ENCODE data around the gene PSMD8.
"Not testable (repeated sequence)": the region's sequence is repeated elsewhere in the genome, so short reads cannot be mapped to it uniquely, and the experiment has no call there.

PSMD8 gene

GRCh38 chr19:38412961-38413360, 38.6 kb downstream of the PSMD8 start:
- DNase-seq = no peak

- no peak for DNase-seq
These were observed 39.0 kb downstream of the PSMD8 start for GRCh38 chr19:38413416-38413815.

DNA sequence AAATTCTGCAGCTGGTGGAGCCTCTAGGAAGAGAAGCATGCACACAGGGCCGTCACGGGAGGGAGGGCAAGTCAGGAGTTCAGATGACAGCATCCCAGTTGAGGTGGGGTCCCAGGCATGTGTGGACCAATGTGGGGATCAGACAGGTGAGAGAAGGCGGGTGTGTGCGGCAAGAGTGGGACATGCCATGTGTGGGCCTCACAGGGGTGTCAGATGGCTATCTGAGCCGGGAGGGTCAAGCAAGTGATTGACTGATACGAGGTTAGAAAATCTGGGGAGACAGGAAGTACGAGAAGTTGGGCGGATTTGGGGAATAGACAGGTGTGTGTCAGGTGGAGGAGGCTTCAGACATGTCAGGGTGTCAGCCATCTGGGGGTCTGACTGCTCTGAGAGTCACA, 42.8 kb downstream of the PSMD8 start:
- no peak for DNase-seq

DNA sequence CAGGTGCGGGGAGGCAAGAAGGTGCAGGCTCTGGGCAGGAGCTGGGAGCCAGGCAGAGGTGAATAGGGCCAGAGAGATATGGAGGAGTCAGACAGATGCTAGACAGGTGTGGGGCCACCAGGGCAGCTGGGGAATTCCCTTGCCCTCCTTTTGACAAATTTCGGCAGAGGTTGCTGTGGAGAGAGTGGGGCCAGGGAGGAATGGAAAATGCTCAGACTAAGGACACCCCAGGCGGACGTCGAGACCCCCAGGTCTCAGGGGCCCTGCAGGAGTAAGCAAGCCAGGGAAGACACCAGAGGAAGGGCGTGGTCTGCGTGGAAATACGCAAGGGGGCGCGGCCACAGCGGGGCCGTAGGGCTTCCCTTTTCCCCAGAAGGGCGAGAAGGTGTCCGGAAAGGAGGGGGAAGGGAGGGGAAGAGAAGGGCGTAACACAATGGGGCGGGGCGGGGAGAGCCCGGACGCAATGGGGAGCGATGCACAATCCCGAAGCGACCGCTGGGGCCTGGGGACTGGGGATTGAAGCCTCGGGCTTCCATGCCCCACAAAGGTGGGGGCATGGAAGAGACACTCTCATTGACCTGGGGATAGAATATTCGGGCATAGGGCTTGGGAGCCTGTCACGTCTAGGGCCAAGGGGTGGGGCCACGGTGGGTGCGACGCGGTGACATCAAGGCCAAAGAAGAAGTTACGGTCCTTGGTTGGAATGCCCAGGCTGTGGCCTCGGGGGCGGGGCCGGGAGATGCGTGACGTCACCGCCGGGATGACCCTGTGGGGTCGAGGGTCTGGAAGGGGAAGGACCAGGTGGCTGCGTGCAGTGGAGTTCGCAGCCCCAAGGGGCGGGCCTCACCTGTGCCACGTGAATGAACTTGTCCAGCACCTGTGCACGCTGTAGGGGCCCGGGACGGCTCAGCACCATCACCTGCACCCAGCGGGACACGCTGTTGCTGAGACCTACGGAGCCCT, 43.5 kb downstream of the PSMD8 start:
- no peak for DNase-seq

DNA sequence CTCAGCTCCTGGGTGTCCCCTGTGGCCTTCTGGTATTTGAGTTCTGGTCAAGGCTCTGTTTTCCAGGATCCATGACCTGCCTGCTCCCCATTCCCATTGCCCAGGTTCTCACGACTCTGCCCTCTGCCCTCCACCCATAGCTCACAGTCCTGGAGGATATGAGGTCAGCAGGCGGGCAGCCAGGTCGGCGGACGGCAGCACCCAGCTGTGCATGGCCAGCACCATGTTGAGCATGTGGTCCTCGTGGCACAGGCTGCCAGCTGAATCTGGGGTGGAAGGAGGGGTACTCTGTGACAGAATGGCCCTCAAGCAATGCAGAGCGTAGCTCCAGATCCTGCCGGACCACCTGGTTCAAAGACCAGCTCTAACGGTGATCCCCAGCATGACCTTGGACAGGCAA, 46.6 kb downstream of the PSMD8 start:
- no peak for DNase-seq

GRCh38 chr19:38421856-38422255, 47.5 kb downstream of the PSMD8 start:
- DNase-seq = no peak

DNA sequence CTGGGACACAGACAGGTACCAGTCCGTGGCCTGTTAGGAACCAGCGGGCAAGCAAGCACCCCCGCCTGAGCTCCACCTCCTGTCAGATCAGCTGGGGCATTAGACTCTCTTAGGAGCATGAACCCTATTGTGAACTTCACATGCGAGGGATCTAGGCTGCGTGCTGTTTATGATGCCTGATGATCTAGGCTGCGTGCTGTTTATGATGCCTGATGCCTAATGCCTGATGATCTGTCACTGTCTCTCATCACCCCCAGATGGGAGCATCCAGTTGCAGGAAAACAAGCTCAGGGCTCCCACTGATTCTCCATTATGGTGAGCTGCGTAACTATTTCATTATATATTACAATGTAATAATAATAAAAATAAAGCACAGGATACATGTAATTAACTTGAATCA, 48.1 kb downstream of the PSMD8 start:
- DNase-seq = no peak

- no peak for DNase-seq
These were observed 49.9 kb downstream of the PSMD8 start for GRCh38 chr19:38424272-38424671.

DNA sequence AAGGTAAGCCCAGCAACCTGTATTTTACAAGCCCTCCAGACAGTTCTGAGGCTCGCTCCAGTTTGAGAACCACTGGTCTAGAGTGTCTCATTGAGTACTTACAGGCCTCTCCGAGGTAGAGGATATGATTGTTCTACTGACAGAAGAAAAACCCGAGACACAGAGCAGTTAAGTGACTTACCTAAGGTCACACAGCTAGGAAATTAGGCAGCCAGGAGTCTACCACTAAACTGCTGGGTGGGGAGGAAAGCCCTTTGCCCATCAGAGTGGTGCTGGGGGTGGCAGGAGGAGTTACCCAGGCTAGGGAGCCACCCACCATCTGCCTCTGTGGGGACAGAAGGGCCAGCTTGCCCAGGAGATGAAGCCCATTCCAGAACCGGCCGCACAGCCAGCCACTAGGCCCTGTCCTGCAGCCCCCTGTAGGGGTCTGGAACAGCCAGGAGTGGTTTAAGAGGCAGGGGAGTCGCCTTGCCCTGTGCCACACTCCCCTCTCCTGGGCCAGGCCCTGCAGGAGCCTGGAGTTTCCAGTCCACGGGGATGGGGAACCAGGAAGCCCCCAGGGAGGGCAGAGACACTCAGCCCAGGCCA, 50.9 kb downstream of the PSMD8 start:
- DNase-seq = no peak

DNA sequence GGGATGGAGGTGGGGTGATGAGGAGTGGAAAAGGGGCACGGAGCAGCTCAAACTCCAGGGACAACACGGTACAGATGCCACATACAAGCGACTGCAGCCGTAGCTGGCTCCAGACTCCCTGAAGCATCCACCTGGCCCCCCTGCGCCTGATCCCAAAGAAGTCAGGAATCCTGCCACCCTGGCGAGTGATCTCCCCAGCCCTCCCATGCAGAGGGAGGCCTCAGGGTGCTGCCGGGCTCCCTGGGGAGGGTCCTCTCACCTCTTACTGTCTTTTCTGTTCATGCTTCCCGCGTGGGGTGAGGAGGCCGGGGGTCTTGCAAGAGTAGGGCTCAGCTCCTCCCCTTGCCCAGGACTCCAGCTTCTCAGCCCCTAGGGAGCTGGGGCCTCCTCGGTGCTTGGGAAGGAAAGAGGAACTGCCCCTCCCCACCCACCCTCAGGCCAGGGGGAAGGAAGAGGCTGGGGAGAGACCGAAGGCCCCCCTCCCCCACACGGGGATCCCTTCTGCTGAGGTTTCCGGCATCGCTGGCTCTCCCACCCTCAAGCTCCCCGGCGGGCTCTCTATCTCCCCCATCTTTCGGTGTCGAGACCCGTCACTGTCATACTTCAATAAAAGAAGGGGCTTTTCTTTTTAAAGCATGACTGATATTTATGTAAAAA, 51.6 kb downstream of the PSMD8 start, which contains the start of gene RASGRP4:
Gene RASGRP4, minus strand, starts transcription at position 410 of the 657 bp plus-strand sequence. Its CDS starts 128 bp downstream, at position 282.
- DNase-seq = no peak

DNA sequence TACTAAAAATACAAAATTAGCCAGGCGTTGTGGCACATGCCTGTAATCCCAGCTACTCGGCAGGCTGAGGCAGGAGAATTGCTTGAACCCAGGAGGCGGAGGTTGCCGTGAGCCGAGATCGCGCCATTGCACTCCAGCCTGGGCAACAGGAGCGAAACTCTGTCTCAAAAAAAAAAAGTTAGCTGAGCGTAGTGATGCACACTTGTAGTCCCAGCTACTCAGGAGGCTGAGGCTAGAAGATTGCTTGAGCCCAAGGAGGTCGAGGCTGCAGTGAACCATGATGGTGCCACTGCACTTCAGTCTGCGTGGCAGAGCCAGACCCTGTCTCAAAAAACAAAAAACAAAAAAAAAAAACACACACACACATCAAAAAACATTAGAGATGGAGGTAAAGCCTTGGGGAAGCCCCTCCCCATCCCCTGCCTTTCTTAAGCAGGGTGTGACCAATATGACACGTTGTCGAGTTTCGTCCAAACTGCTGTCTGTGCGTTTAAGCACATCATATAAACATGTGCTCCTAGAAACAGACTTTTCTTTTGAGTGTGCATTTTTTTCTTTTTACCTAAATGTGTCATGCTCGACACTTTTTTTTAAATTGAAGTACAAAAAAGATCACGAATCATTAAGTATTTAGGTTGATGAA, 52.8 kb downstream of the PSMD8 start:
- not testable (repeated sequence) for DNase-seq

DNA sequence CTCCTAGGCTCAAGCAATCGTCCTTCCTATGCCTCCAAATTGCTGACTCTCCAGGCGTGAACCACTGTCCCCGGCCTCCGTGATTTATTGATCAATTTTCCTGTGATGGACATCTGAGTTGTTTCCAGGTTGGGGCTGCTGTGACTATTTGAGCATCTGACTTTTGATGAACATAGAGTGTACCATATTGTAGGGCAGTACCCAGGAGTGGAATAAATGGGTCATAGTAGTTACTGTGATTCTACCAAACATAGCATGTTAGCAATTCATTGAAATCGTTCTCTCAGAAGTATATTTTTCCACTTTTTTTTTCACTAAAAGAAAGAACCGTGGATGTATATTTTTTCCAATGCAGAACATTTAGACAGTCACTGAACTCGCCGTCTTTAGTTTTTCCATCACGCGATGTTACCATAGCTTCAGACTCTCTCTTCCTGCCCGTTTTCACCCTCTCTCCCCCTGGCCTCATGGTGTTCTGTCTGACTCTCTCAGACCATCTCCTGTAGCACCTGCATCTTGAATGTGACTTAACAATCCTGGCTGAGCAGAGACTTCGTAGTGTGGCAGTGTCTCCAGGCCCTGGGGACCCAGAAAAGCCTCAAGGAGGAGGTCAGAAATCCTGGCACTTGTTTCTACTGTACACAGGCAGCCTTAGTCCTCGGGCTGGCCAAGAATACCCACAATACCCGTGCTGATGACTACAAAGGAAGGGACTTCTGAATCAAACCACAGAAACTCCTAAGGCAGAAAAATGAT, 54.9 kb downstream of the PSMD8 start:
- no peak for DNase-seq

DNA sequence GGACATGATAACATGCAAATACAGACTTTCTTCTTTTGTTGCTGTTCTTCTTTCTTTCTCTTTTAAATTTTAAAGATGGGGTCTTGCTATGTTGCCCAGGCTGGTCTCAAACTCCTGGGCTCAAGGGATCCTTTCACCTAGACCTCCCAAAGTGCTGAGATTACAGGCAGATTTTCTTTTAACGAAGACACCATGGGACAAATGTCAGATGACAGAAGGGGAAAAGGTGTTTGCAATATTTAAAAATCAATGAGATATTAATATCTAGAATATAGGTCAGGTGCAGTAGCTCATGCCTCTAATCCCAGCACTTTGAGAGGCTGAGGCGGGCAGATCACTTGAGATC, 55.4 kb downstream of the PSMD8 start:
- DNase-seq = no peak

DNA sequence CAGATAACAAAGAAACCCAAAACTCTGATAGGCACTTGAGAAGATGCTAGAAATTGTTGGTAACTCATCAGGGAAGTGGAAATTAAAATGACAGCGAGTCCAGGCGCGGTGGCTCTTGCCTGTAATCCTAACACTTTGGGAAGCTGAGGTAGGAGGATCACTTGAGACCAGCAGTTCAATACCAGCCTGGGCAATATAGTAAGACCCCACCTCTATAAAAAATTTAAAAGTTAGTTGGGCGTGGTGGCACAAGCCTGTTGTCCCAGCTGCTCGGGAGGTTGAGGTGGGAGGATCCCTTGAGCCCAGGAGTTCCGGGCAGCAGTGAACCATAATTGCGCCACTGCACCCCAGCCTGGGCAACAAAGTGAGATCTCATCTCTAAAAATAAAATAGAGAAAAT, 56.6 kb downstream of the PSMD8 start:
- no peak for DNase-seq

- DNase-seq = no peak
These were observed 58.9 kb downstream of the PSMD8 start, which contains the start of gene RYR1 for GRCh38 chr19:38433268-38433733. Gene RYR1 (plus strand): TSS chr19:38433691. CDS start chr19:38433830, 139 bp downstream.
